Measurements from ENCODE around the gene SEC14L5.
"Not testable (repeated sequence)": the region's sequence is repeated elsewhere in the genome, so short reads cannot be mapped to it uniquely, and the experiment has no call there.

SEC14L5 gene

GRCh38 chr16:4954714-4955113, 3.4 kb upstream of the SEC14L5 start:
- DNase-seq, result no peak

GRCh38 chr16:4957420-4957719, 760 bp upstream of the SEC14L5 start:
- DNase-seq, result no peak

- DNase-seq, result no peak
Measured at GRCh38 chr16:4958510-4959438, 644 bp downstream of the SEC14L5 start.

- no peak for DNase-seq
Measured at GRCh38 chr16:4960579-4960978, 2.4 kb downstream of the SEC14L5 start.

DNA sequence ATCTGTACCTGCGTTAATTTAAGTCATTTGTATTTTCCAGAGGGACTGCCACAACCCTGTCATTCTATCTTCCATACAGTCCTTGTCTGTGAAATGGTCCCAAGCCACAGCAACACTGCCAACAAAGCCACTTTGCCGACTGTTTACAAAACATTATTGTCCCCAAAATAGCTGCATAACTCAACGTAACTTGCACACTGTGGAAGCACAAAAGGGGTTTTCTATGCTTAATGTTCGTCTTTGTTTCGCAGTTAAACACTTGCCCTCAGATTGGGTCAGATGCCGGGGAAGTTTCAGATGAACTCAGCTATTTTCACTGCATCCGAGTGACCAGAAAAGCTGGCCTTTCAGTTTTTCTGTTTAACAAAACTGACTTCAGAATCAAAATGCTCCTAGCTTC, 4.6 kb downstream of the SEC14L5 start:
- DNase-seq, result no peak

- not testable (repeated sequence) for DNase-seq
Measured at GRCh38 chr16:4963527-4963926, 5.4 kb downstream of the SEC14L5 start.

DNA sequence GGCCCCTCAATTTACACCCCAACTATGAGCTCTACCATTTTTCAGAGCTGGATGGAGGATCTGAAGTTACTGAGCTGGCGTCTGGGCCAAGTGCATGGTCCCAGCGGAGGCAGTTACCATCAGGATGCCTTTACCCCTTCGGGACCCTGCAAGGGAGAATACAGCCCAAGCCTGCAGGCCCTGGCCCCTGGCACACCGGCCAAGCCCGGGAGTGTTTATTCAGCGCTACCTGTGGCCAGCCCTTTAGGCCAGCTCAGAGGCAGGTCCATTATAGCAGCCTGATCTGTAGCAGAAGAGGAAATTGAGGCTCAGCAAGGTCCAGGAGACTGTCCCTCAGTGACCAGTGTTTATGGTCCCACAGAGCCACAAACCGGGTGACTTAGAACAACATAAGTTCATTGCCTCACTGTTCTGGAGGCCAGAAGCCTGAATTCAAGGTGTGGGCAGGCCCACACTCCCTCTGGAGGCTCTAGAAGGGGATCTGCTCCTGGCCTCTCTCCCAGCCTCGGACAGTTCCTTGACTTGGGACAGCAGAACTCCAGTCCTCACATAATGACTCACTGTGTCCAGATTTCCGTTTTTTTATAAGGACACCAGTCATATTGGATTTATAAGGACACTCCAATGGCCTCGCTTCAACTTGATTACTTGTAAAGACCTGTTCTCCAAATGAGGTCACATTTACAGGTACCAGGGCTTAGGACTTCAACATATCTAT, 8.8 kb downstream of the SEC14L5 start:
- no peak for DNase-seq

GRCh38 chr16:4968278-4968677, 10.1 kb downstream of the SEC14L5 start:
- DNase-seq, result not testable (repeated sequence)

DNA sequence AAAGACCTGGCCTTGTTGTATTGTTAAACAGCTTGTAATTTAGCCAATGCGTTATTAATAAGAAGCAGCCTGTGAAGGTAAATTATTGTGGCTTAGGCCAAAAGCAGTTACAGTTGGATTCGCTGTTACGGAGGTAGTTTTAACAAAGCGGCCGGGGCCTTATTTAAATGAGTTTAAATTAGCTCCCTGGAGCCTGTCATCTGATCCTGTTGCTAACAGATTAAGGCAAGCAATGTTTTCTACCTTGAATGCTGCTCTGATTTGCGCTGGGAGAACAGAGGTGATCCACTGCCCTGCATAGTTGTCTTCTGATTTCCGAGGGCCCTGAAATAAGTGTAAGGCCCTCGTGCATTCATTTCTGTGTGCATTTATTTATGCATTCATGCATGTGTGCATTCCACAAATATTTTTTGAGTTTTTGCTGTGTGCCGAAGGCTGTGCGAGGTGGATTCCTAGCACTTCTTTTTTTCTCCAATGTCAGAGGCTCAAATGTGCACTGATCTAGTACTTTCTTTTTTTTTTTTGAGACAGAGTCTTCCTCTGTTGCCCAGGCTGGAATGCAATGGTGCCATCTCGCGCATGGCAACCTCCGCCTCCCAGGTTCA, 10.9 kb downstream of the SEC14L5 start:
- no peak for DNase-seq

DNA sequence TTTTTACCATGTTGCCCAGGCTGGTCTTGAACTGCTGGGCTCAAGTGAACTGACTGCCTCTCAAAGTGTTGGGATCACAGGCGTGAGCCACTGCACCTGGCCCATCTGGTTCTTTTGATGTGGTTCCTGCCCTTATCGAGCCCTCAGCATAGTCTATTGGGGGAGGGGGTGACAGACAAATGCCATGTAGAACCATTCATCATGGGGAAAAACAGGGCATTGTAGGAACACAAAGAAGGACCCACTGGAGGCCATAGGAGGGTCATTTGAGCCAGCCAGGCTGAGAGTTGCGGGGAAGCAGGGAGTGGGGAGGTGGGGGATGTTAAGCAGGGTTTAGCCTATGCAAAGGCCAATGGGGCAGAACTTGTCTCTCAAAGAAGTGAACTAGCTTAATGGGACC, 11.9 kb downstream of the SEC14L5 start:
- DNase-seq, result no peak

- DNase-seq, result no peak
Measured at GRCh38 chr16:4972938-4973587, 14.9 kb downstream of the SEC14L5 start.

- no peak for DNase-seq
Measured at GRCh38 chr16:4976079-4976478, 17.9 kb downstream of the SEC14L5 start.

DNA sequence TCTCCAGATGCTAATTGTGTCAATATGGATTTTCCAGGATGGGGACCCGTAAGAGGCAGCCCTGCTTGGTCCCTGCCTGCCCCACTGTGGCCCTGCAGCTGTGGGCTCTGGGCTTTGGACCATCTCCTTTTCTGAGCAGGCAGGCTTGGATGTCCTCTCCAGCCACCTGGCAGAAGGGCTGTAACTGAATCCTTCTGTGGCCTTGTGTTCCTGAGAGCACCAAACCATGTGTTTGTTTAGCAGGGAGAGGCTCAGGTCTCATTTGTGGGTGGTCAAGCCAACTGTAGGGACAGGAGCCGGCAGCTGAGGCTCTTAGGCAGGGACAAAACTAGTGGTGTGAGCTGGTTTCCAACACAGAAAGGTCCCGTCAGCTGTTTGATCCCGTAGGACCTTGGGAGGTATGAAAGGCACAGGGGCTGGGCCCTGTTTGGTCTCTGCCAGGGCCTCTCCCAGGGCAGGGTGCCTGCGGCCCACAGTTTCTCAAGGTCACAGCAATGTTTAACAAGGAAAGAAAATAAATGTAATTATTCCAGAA, 18.5 kb downstream of the SEC14L5 start:
- DNase-seq, result no peak

- no peak for DNase-seq
Measured at GRCh38 chr16:4979164-4979563, 21.0 kb downstream of the SEC14L5 start.

GRCh38 chr16:4979736-4980660, 21.9 kb downstream of the SEC14L5 start:
- DNase-seq, result no peak

- no peak for DNase-seq
Measured at GRCh38 chr16:4980691-4981090, 22.6 kb downstream of the SEC14L5 start.

GRCh38 chr16:4981473-4981872, 23.3 kb downstream of the SEC14L5 start:
- no peak for DNase-seq

GRCh38 chr16:4982056-4982867, 24.1 kb downstream of the SEC14L5 start:
- DNase-seq, result no peak

- no peak for DNase-seq
Measured at GRCh38 chr16:4984174-4984990, 26.3 kb downstream of the SEC14L5 start.

DNA sequence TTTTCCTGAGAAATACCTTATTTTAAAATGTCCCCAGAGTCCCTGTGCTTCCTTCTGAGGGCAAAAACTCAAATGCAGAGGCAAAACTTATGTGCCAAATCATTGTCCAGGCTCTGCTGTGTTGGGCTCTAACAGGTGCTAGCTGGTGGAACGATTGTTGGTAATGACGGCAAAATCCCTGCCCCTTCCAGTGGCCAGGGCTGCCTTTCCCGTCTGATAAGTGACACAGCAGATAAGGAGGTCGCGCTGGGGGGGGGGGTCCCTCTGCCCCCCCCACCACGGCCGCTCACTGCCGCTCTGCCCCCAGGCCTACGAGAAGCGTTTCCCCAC, 29.1 kb downstream of the SEC14L5 start:
- peak in 1 of 3 experiments; percentile 45 for DNase-seq
